ENCODE data around the gene MGMT.

- TF ChIP-seq RAD21 (IDR thresholded peaks at IDR 0.05; ENCODE audit: low read depth) (no peak), POLR2A (IDR thresholded peaks at IDR 0.05; ENCODE audit: borderline replicate concordance, extremely low read depth, insufficient read depth, insufficient read length) (no peak), CTCF (IDR thresholded peaks at IDR 0.05 in 2 of 3, conservative IDR thresholded peaks at IDR 0.05 in 1 of 3; ENCODE audit: borderline replicate concordance in 1 of 3, insufficient read depth in 1 of 3, low read depth in 2 of 3, low read length in 2 of 3) (no peak), CBX3 (IDR thresholded peaks at IDR 0.05; ENCODE audit: low read depth) (no peak), POLR2AphosphoS5 (IDR thresholded peaks at IDR 0.05; ENCODE audit: low read depth, low read length) (no peak), JUND (IDR thresholded peaks at IDR 0.05) (no peak), ZFX (IDR thresholded peaks at IDR 0.05) (no peak), ATF3 (IDR thresholded peaks at IDR 0.05) (no peak), CEBPB (IDR thresholded peaks at IDR 0.05; ENCODE audit: low read depth) (no peak), REST (IDR thresholded peaks at IDR 0.05; ENCODE audit: low read depth) (no peak), EZH2 (IDR thresholded peaks at IDR 0.05) (no peak), MAX (IDR thresholded peaks at IDR 0.05) (no peak), SP1 (IDR thresholded peaks at IDR 0.05; ENCODE audit: low read depth) (no peak), ELF1 (IDR thresholded peaks at IDR 0.05; ENCODE audit: borderline replicate concordance, low read depth) (no peak)
Observed at GRCh38 chr10:129764901-129765663, 298.0 kb downstream of the MGMT start.
